Vagina (tissue), 2 donors: Measurements from ENCODE around the gene BRIP1.

ENCODE experiments used
- CTCF ChIP-seq, 3 experiments: fragments of 450-650 bp in 2 of 3; fragments of 200-600 bp in 1 of 3; sonication (generic) in 1 of 3; IDR thresholded peaks; one replicate each; pipeline ENCODE4 v1.5.1; 2017 to 2019; ENCODE audit warnings: antibody characterized with exemption in 3 of 3, mild to moderate bottlenecking in 2 of 3, moderate library complexity in 2 of 3
- POLR2A ChIP-seq, 2 donors: fragments of 450-650 bp; IDR thresholded peaks; one replicate each; pipeline ENCODE4 v1.6.1; 2017; ENCODE audit warnings: antibody characterized with exemption in 2 of 2, mild to moderate bottlenecking in 2 of 2, moderate library complexity in 2 of 2
- POLR2AphosphoS5 ChIP-seq, 2 donors: sonication (generic); formaldehyde crosslinking; IDR thresholded peaks; one replicate each; pipeline ENCODE4 v1.9.0; 2017; ENCODE audit warnings: antibody characterized with exemption in 2 of 2, mild to moderate bottlenecking in 2 of 2, low read depth in 1 of 2; ENCODE audit not compliant: insufficient read depth in 1 of 2

- no peak for TF ChIP-seq POLR2AphosphoS5 (IDR thresholded peaks at IDR 0.05; ENCODE audit: insufficient read depth in 1 of 2, low read depth in 1 of 2)
- TF ChIP-seq CTCF (IDR thresholded peaks at IDR 0.05), result no peak
- TF ChIP-seq POLR2A (IDR thresholded peaks at IDR 0.05), result no peak
These were observed 14.5 kb upstream of the BRIP1 start for GRCh38 chr17:61877837-61878236.
